SK-N-SH (cell line): Measurements from ENCODE around the gene STRBP. TPM values are rescaled to one million over a fixed set of nuclear protein-coding genes. Genes with fewer than 3 reads are reported as not detected.

Source experiments
- CTCF ChIA-PET: fragments of 300-600, 350-600 bp; formaldehyde crosslinking; extraction: SDS; loops from one replicate; lab custom pipeline; 2021; lab: Yijun Ruan, JAX
- POLR2A ChIA-PET: fragments of 350-600 bp; sonication (Branson Sonifier 250); formaldehyde crosslinking; extraction: SDS; loops from one replicate; lab custom pipeline; 2020; ENCODE audit warnings: antibody characterized with exemption, inconsistent platforms; lab: Yijun Ruan, JAX
- DNase-seq: peaks from one replicate; pipeline ENCODE4 v3.0.0; 2012
- H2AFZ ChIP-seq: fragments of 200-600 bp; sonication (generic); 2 replicates; pipeline ENCODE4 v1.8.1; 2016; ENCODE audit warnings: antibody characterized with exemption, mild to moderate bottlenecking, low read depth
- H3F3A ChIP-seq: fragments of 200-600 bp; sonication (generic); replicated peaks from 2 replicates; pipeline ENCODE3; 2016; ENCODE audit warnings: antibody characterized with exemption, mild to moderate bottlenecking; ENCODE audit not compliant: insufficient read depth
- H3K27ac ChIP-seq, 2 experiments: fragments of 200-500 bp in 1 of 2; fragments of 200-600 bp in 1 of 2; sonication (Bioruptor generic) in 1 of 2; sonication (generic), shearing (Covaris generic) in 1 of 2; 2 replicates each; pipeline versions ENCODE4 v1.5.1 to v1.6.1; 2014 to 2016; ENCODE audit warnings: low read depth in 2 of 2, inconsistent platforms in 1 of 2, low read length in 1 of 2, mild to moderate bottlenecking in 1 of 2, mixed read lengths in 1 of 2
- H3K27me3 ChIP-seq: fragments of 200-600 bp; sonication (generic), shearing (Covaris generic); 2 replicates; pipeline ENCODE4 v1.6.1; 2016; ENCODE audit warnings: mixed run types; ENCODE audit not compliant: insufficient read depth
- H3K36me3 ChIP-seq, 2 experiments: fragments of 200-500 bp in 1 of 2; fragments of 200-600 bp in 1 of 2; sonication (Bioruptor generic) in 1 of 2; sonication (generic) in 1 of 2; replicated peaks in 1 of 2; 2 replicates each; pipeline versions ENCODE3 to v1.5.1; 2014 to 2016; ENCODE audit warnings: low read length in 1 of 2, mild to moderate bottlenecking in 1 of 2; ENCODE audit not compliant: insufficient read depth in 2 of 2, control insufficient read depth in 1 of 2
- H3K4me1 ChIP-seq, 2 experiments: fragments of 200-500 bp in 1 of 2; fragments of 200-600 bp in 1 of 2; sonication (Bioruptor generic) in 1 of 2; sonication (generic), shearing (Covaris generic) in 1 of 2; 2 replicates each; pipeline versions ENCODE4 v1.5.1 to v1.6.1; 2014 to 2016; ENCODE audit warnings: low read depth in 1 of 2, low read length in 1 of 2, mixed run types in 1 of 2; ENCODE audit not compliant: insufficient read depth in 2 of 2, control insufficient read depth in 1 of 2
- H3K4me2 ChIP-seq: fragments of 200-600 bp; sonication (generic), shearing (Covaris generic); 2 replicates; pipeline ENCODE4 v1.6.1; 2017; ENCODE audit warnings: mixed run types
- H3K4me3 ChIP-seq, 2 experiments: fragments of 200-500 bp in 1 of 2; fragments of 200-600 bp in 1 of 2; sonication (Bioruptor generic) in 1 of 2; sonication (generic), shearing (Covaris generic) in 1 of 2; 2 replicates each; pipeline versions ENCODE4 v1.5.1 to v1.8.1; 2014 to 2016; ENCODE audit warnings: low read depth in 2 of 2, inconsistent platforms in 1 of 2, low read length in 1 of 2, mild to moderate bottlenecking in 1 of 2, mixed read lengths in 1 of 2, moderate library complexity in 1 of 2
- H3K79me2 ChIP-seq: fragments of 200-600 bp; sonication (generic); 2 replicates; pipeline ENCODE4 v1.8.1; 2017; ENCODE audit warnings: mild to moderate bottlenecking; ENCODE audit not compliant: insufficient read depth
- H3K9ac ChIP-seq: fragments of 200-600 bp; sonication (generic); 2 replicates; pipeline ENCODE4 v1.6.1; 2017; ENCODE audit warnings: mixed run types
- H3K9me2 ChIP-seq: fragments of 200-600 bp; sonication (generic); 2 replicates; pipeline ENCODE4 v1.6.1; 2017; ENCODE audit warnings: mixed run types
- H3K9me3 ChIP-seq: fragments of 200-600 bp; sonication (generic); 2 replicates; pipeline ENCODE4 v1.6.1; 2017; ENCODE audit warnings: mixed run types, mild to moderate bottlenecking, moderate library complexity
- H4K20me1 ChIP-seq: fragments of 200-600 bp; sonication (generic); 2 replicates; pipeline ENCODE4 v1.6.1; 2017; ENCODE audit warnings: mild to moderate bottlenecking, mixed run types; ENCODE audit not compliant: insufficient read depth
- ELF1 ChIP-seq: IDR thresholded peaks from 2 replicates; pipeline ENCODE4 v1.4.0; 2012
- EP300 ChIP-seq, 2 experiments: IDR thresholded peaks; 2 replicates each; pipeline versions ENCODE4 v1.4.0 to v1.6.1; 2012; ENCODE audit warnings: borderline replicate concordance in 1 of 2, low read depth in 1 of 2, low read length in 1 of 2
- GABPA ChIP-seq: IDR thresholded peaks from 2 replicates; pipeline ENCODE4 v1.4.0; 2012; ENCODE audit warnings: low read depth, mild to moderate bottlenecking
- MAX ChIP-seq: IDR thresholded peaks from 2 replicates; pipeline ENCODE4 v1.4.0; 2012; ENCODE audit warnings: low read depth
- PBX3 ChIP-seq: IDR thresholded peaks from 2 replicates; pipeline ENCODE4; 2012
- SMC3 ChIP-seq: IDR thresholded peaks from 2 replicates; pipeline ENCODE4 v1.6.1; 2012; ENCODE audit warnings: low read depth, low read length, improper control_type of control experiment
- TCF12 ChIP-seq: IDR thresholded peaks from 2 replicates; pipeline ENCODE4 v1.4.0; 2012
- ZBTB33 ChIP-seq: IDR thresholded peaks from 2 replicates; pipeline ENCODE4 v1.4.0; 2012; ENCODE audit warnings: low read depth, borderline replicate concordance
- WGBS: methylation state at CpG from one replicate; pipeline ENCODE4 v1.1.6; 2017; ENCODE audit warnings: low lambda C conversion rate; 5-methylcytosine and 5-hydroxymethylcytosine counted together
- polyA plus RNA-seq, 3 experiments: library from polyadenylated mRNA; depleted of rRNA; stranded (reverse); fragments of >200 nt; gene quantifications; 2 replicates each; pipeline ENCODE4 v1.2.3, GENCODE V29; 2012
- TF ChIP-seq, protein P1 (sequence below): fragments of 150-350 bp; IDR thresholded peaks from 2 replicates; pipeline ENCODE4 v1.6.1; 2017; ENCODE audit warnings: antibody characterized with exemption, low read length, low read depth, borderline replicate concordance
- TF ChIP-seq, protein P2 (sequence below): fragments of 200-600 bp; sonication (generic); IDR thresholded peaks from 2 replicates; pipeline ENCODE4 v1.6.1; 2017; ENCODE audit warnings: antibody characterized with exemption, mild to moderate bottlenecking, moderate library complexity
- TF ChIP-seq, protein P3 (sequence below): fragments of 150-350 bp; IDR thresholded peaks from 2 replicates; pipeline ENCODE4 v1.6.1; 2016; ENCODE audit warnings: mild to moderate bottlenecking, low read depth, low read length

Gene STRBP
- polyA plus RNA-seq, 1 of the 3 experiments (the other 2 are of a cell fraction): 5.9 TPM

- no peaks in the 10 kb centered on the region for H3K27me3 ChIP-seq
- no peaks in the 10 kb centered on the region for H3K9me3 ChIP-seq
- H3K27ac ChIP-seq: no peak overlapping the region
- H4K20me1 ChIP-seq: no peaks in the 10 kb centered on the region
- H3K9ac ChIP-seq: no peak overlapping the region
- H3K36me3 ChIP-seq: no peaks in the 10 kb centered on the region
- TF ChIP-seq PBX3: no peak
- no peak for TF ChIP-seq TCF12
- TF ChIP-seq EP300 (IDR thresholded peaks at IDR 0.05; ENCODE audit: borderline replicate concordance in 1 of 2, low read depth in 1 of 2, low read length in 1 of 2): no peak
- TF ChIP-seq GABPA: no peak
- TF ChIP-seq SMC3: no peak
- no peak for TF ChIP-seq ZBTB33
- no peak for TF ChIP-seq MAX
- H3K4me2 ChIP-seq: no peak overlapping the region
- H3F3A ChIP-seq: no peaks in the 10 kb centered on the region
- ChIA-PET POLR2A (no interaction called here), CTCF (no interaction called here)
- H3K9me2 ChIP-seq: no peaks in the 10 kb centered on the region
- no peaks in the 10 kb centered on the region; the same call in 1 of the 2 replicates for H3K79me2 ChIP-seq
- peaks cover 0 to 14% of the 10 kb centered on the region in 2 experiments; a peak in 2 of 4 replicates for H3K4me1 ChIP-seq
- no peak overlapping the region for H2AFZ ChIP-seq
- H3K4me3 ChIP-seq: no peak overlapping the region
- DNase-seq: no peak
- WGBS: 96% methylated on average over 9 of the region's 9 CpGs
Observed at GRCh38 chr9:123266655-123267399, 1.6 kb downstream of the STRBP start.

- no peaks in the 10 kb centered on the region; the same call in 1 of the 2 replicates for H3K79me2 ChIP-seq
- H3K4me3 ChIP-seq: no peak overlapping the region
- H3K27me3 ChIP-seq: no peaks in the 10 kb centered on the region
- WGBS: 92% methylated on average over 4 of the region's 4 CpGs
- TF ChIP-seq EP300 (IDR thresholded peaks at IDR 0.05; ENCODE audit: borderline replicate concordance in 1 of 2, low read depth in 1 of 2, low read length in 1 of 2): no peak
- TF ChIP-seq, protein P1, sequence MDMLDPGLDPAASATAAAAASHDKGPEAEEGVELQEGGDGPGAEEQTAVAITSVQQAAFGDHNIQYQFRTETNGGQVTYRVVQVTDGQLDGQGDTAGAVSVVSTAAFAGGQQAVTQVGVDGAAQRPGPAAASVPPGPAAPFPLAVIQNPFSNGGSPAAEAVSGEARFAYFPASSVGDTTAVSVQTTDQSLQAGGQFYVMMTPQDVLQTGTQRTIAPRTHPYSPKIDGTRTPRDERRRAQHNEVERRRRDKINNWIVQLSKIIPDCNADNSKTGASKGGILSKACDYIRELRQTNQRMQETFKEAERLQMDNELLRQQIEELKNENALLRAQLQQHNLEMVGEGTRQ: no peak
- no peak for TF ChIP-seq ELF1
- TF ChIP-seq, protein P2, sequence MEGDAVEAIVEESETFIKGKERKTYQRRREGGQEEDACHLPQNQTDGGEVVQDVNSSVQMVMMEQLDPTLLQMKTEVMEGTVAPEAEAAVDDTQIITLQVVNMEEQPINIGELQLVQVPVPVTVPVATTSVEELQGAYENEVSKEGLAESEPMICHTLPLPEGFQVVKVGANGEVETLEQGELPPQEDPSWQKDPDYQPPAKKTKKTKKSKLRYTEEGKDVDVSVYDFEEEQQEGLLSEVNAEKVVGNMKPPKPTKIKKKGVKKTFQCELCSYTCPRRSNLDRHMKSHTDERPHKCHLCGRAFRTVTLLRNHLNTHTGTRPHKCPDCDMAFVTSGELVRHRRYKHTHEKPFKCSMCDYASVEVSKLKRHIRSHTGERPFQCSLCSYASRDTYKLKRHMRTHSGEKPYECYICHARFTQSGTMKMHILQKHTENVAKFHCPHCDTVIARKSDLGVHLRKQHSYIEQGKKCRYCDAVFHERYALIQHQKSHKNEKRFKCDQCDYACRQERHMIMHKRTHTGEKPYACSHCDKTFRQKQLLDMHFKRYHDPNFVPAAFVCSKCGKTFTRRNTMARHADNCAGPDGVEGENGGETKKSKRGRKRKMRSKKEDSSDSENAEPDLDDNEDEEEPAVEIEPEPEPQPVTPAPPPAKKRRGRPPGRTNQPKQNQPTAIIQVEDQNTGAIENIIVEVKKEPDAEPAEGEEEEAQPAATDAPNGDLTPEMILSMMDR: no peak
- TF ChIP-seq, protein P3, sequence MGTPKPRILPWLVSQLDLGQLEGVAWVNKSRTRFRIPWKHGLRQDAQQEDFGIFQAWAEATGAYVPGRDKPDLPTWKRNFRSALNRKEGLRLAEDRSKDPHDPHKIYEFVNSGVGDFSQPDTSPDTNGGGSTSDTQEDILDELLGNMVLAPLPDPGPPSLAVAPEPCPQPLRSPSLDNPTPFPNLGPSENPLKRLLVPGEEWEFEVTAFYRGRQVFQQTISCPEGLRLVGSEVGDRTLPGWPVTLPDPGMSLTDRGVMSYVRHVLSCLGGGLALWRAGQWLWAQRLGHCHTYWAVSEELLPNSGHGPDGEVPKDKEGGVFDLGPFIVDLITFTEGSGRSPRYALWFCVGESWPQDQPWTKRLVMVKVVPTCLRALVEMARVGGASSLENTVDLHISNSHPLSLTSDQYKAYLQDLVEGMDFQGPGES: no peak
- peaks cover 0 to 14% of the 10 kb centered on the region in 2 experiments; a peak in 2 of 4 replicates for H3K4me1 ChIP-seq
- ChIA-PET POLR2A (no interaction called here), CTCF (interaction anchor here (1.1 kb wide), 1 partner anchor 12 kb away, joined by 3 read pairs; no protein-coding TSS in a partner anchor)
- no peak overlapping the region for H3K27ac ChIP-seq
- DNase-seq: no peak
- no peak overlapping the region for H3K9ac ChIP-seq
- no peaks in the 10 kb centered on the region for H3F3A ChIP-seq
- H2AFZ ChIP-seq: no peak overlapping the region
- no peaks in the 10 kb centered on the region for H3K9me3 ChIP-seq
- no peaks in the 10 kb centered on the region for H4K20me1 ChIP-seq
- H3K36me3 ChIP-seq: no peaks in the 10 kb centered on the region
- no peak overlapping the region for H3K4me2 ChIP-seq
- H3K9me2 ChIP-seq: no peaks in the 10 kb centered on the region
Observed at GRCh38 chr9:123265833-123266232, 2.6 kb downstream of the STRBP start.
